Uterus (tissue), 4 donors: Measurements from ENCODE around the gene MICB. TPM values are rescaled to one million over a fixed set of nuclear protein-coding genes. Genes with fewer than 3 reads are reported as not detected.
"Not testable (repeated sequence)": the region's sequence is repeated elsewhere in the genome, so short reads cannot be mapped to it uniquely, and the experiment has no call there.

Experiments used
- DNase-seq, 2 donors: peaks; one replicate each; pipeline ENCODE4 v3.0.0-alpha.2; 2019 to 2020
- H3K27ac ChIP-seq, 2 donors: fragments of 200-600 bp; sonication (generic); 1 replicate in 1 of 2; 2 replicates in 1 of 2; pipeline ENCODE4 v1.5.1; 2016 to 2018
- H3K27me3 ChIP-seq, 2 donors: fragments of 200-600 bp; sonication (generic); one replicate each; pipeline ENCODE4 v1.5.1; 2018 to 2019; ENCODE audit warnings: control low read depth in 1 of 2
- H3K36me3 ChIP-seq, 2 donors: fragments of 200-600 bp; sonication (generic); one replicate each; pipeline ENCODE4 v1.5.1; 2019; ENCODE audit warnings: control low read depth in 1 of 2
- H3K4me1 ChIP-seq, 2 donors: fragments of 200-600 bp; sonication (generic); one replicate each; pipeline ENCODE4 v1.5.1; 2018 to 2019; ENCODE audit warnings: control low read depth in 1 of 2
- H3K4me3 ChIP-seq, 2 donors: fragments of 200-600 bp; sonication (generic); 1 replicate in 1 of 2; 2 replicates in 1 of 2; pipeline ENCODE4 v1.5.1; 2018 to 2019; ENCODE audit warnings: mild to moderate bottlenecking in 1 of 2
- H3K9me3 ChIP-seq, 2 donors: fragments of 200-600 bp; sonication (generic); one replicate each; pipeline ENCODE4 v1.5.1; 2019; ENCODE audit warnings: control low read depth in 1 of 2
- CTCF ChIP-seq, 4 experiments: fragments of 200-600 bp in 2 of 4; fragments of 450-650 bp in 2 of 4; sonication (generic) in 2 of 4; IDR thresholded peaks; one replicate each; pipeline ENCODE4 v1.5.1; 2016 to 2019; ENCODE audit warnings: antibody characterized with exemption in 4 of 4, mild to moderate bottlenecking in 2 of 4, moderate library complexity in 1 of 4
- POLR2A ChIP-seq, 2 donors: fragments of 450-650 bp; IDR thresholded peaks; one replicate each; pipeline ENCODE4 v1.6.1; 2016; ENCODE audit warnings: antibody characterized with exemption in 2 of 2, mild to moderate bottlenecking in 1 of 2, moderate library complexity in 1 of 2
- intact Hi-C: fragments of 100-400 bp; cut with DNase I; formaldehyde crosslinking; loops from one replicate; pipeline ENCODE4 v1.15.1; 2023; ENCODE audit warnings: low total_unique reads
- total RNA-seq, 4 donors: library from RNA; depleted of rRNA in 3 of 4; stranded (reverse); fragments of >200 nt in 3 of 4; gene quantifications; one replicate each; pipeline versions ENCODE4 v1.1.0 to v1.2.4, GENCODE V29; 2014 to 2023
- donor health status: DM: yes; HTN: yes; CAD: no.

MICB gene
- total RNA-seq, 4 donors from 2014 or later = 1.9 to 4.8 (median 2.9) TPM

GRCh38 chr6:31547727-31548543 lies 50.0 kb downstream of the MICB start:
- Histone ChIP-seq H3K36me3 (no peaks in the 10 kb centered on the region), H3K9me3 (no peaks in the 10 kb centered on the region), H3K4me1 (peaks cover 0 to 3% of the 10 kb centered on the region in 2 donors), H3K27ac (peak overlapping the region; percentile 84 to 95), H3K27me3 (no peaks in the 10 kb centered on the region), H3K4me3 (peak overlapping the region; percentile 34 to 42)
- TF ChIP-seq CTCF (IDR thresholded peaks at IDR 0.05) (no peak), POLR2A (IDR thresholded peaks at IDR 0.05) (no peak)
- no peak for DNase-seq
- intact Hi-C loops = loop anchor here (5.0 kb wide), 1 partner anchor 49 kb away; no protein-coding TSS in a partner anchor

- intact Hi-C loops = loop anchor here (5.0 kb wide), 1 partner anchor 49 kb away; no protein-coding TSS in a partner anchor
- Histone ChIP-seq H3K27me3 (no peaks in the 10 kb centered on the region), H3K36me3 (no peaks in the 10 kb centered on the region), H3K27ac (peak overlapping the region; percentile 84 to 95), H3K9me3 (no peaks in the 10 kb centered on the region), H3K4me1 (peaks cover 0 to 3% of the 10 kb centered on the region in 2 donors), H3K4me3 (no peak overlapping the region)
- no peak for DNase-seq
- TF ChIP-seq CTCF (IDR thresholded peaks at IDR 0.05) = no peak
Observed at GRCh38 chr6:31548544-31548873, 50.6 kb downstream of the MICB start.

- TF ChIP-seq CTCF (IDR thresholded peaks at IDR 0.05) = peak in 3 of 4 experiments; percentile 10 to 60 (median 43)
- H3K27me3 ChIP-seq, H3K9me3 ChIP-seq, intact Hi-C loops, H3K4me1 ChIP-seq, H3K36me3 ChIP-seq, H3K27ac ChIP-seq, H3K4me3 ChIP-seq, DNase-seq: not testable (repeated sequence)
Observed at GRCh38 chr6:31551371-31551770, 53.4 kb downstream of the MICB start.

- H3K4me3 ChIP-seq = no peak overlapping the region
- no peak for DNase-seq
- intact Hi-C loops = no loop called here
- TF ChIP-seq CTCF (IDR thresholded peaks at IDR 0.05) (no peak), POLR2A (IDR thresholded peaks at IDR 0.05) (no peak)
- no peaks in the 10 kb centered on the region for H3K36me3 ChIP-seq
- no peaks in the 10 kb centered on the region for H3K9me3 ChIP-seq
- H3K4me1 ChIP-seq = no peaks in the 10 kb centered on the region
- no peak overlapping the region for H3K27ac ChIP-seq
- no peaks in the 10 kb centered on the region for H3K27me3 ChIP-seq
Observed at GRCh38 chr6:31556307-31556706, 58.4 kb downstream of the MICB start.

GRCh38 chr6:31557443-31558317 lies 59.7 kb downstream of the MICB start:
- intact Hi-C loops = no loop called here
- no peak for TF ChIP-seq CTCF (IDR thresholded peaks at IDR 0.05)
- TF ChIP-seq POLR2A (IDR thresholded peaks at IDR 0.05) = no peak
- Histone ChIP-seq H3K4me3 (no peak overlapping the region), H3K27ac (peak overlapping the region; percentile 51 to 55), H3K36me3 (no peaks in the 10 kb centered on the region), H3K27me3 (no peaks in the 10 kb centered on the region), H3K9me3 (no peaks in the 10 kb centered on the region), H3K4me1 (no peaks in the 10 kb centered on the region)
- no peak for DNase-seq
